GM19099 (cell line): ENCODE results near the gene CNTN5.

Experiments used
- POLR2A ChIP-seq: IDR thresholded peaks from 3 replicates; pipeline ENCODE4 v1.6.1; 2011; ENCODE audit warnings: low read depth; ENCODE audit not compliant: insufficient read length; ENCODE audit errors: extremely low read depth

CNTN5 gene

GRCh38 chr11:99987821-99988470, 967.2 kb downstream of the CNTN5 start:
- no peak for TF ChIP-seq POLR2A

- no peak for TF ChIP-seq POLR2A
These were observed 967.7 kb downstream of the CNTN5 start for GRCh38 chr11:99988471-99988837.

DNA sequence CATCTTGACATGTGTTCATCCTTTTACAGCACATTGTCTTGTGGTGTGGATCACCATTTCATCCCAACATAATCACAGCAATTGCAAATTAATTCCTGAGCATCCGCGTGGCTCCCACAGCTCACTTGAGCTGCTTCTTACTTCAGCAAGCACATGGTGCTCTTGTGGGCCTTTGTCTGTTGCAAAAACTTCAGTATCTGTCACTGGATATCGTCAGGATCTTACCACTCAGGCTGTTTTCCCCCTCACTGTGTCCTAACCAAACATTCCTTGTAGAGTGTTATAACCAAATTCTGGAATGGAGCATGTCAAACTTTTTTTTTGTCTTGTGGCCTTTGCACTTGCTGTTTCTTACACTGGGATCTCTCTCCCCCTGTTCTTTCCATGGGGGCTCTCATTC, 983.2 kb downstream of the CNTN5 start:
- no peak for TF ChIP-seq POLR2A

DNA sequence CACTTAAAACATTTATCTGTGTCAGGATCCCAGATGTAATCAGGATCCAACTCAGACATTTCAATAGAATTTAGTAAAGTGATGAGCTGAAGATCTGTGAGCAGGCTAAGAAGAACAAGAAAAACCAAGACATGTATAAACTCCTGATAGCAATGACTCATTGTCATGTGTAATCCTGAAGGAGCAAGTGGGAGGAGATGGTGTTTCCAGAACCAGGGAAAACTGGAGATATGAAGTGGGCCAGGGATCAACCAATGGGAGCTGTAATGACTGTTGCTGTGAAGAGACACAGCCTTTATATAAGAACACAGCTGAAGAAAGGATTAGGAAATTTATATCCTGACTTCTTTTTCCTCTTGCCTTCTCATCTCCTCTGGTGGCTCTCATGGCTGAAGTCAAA, 983.8 kb downstream of the CNTN5 start:
- no peak for TF ChIP-seq POLR2A

- no peak for TF ChIP-seq POLR2A
These were observed 987.7 kb downstream of the CNTN5 start for GRCh38 chr11:100008417-100008816.

GRCh38 chr11:100009728-100010127, 989.0 kb downstream of the CNTN5 start:
- no peak for TF ChIP-seq POLR2A

GRCh38 chr11:100010393-100010792, 989.6 kb downstream of the CNTN5 start:
- no peak for TF ChIP-seq POLR2A

DNA sequence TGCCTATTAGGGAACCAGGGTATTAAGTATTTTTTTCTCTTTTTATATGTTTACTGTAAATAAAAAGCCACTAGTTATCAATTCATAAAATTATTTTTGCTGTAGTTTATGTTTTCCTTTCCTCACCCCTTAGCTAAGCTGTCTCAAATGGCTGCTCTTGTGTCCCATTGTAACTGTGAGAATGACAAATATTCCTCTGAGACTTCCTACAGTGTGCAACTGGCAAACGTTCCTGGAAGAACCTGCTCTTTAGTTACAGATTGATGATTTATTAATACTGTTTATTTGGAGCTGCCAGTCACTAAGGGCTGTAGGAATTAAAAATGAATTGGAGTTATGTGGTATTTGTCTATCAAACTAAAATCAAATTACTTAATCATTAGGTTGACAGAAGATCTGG, 990.9 kb downstream of the CNTN5 start:
- no peak for TF ChIP-seq POLR2A

DNA sequence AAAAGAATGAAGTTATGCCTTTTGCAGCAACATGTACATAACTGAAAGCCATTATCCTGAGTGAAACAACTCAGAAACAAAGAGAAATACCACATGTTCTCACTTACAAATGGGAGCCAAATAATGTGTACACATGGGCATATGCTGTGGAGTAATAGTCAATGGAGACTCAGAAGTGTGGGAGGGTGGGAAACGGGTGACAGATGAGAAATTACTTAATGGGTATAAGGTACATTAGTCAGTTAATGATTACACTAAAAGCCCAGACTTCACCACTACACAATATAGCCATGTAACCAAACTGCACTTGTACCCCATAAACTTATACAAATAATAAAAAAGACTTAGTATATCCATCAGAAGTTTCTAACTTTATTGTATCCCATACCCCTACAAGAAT, 992.3 kb downstream of the CNTN5 start:
- no peak for TF ChIP-seq POLR2A

DNA sequence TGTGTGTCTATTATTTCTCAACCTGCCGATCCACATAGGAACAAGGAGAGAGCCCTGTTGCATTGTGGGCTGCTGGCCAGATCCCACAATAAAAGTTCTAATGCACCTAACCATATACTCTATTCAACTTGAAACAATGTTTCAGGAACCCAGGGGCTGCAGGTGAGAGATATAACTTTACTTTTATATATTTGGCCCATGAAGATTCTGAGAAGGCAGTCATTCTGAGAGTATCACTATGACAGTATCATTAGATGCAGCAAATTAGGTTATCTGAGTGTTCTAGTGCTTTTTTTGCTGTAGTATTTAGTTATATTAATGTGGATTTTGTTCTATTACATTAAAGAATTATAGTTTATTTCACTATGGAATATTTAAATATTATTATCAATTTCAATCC, 1011.2 kb downstream of the CNTN5 start:
- no peak for TF ChIP-seq POLR2A

DNA sequence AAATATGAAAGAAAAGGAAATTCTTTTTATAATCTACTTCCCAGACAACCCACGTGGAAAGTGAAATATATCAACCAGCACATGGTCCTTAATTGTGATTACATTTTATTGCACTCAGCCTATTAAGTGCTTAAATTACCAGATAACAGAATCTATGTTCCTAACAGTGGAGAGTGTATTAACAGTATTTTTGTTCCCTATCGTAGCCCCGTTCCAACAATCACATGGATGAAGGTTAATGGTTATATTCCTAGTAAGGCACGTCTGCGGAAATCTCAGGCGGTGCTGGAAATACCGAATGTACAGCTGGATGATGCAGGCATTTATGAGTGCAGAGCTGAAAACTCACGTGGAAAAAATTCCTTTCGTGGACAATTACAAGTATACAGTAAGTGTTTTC, 1040.3 kb downstream of the CNTN5 start:
- TF ChIP-seq POLR2A: no peak

DNA sequence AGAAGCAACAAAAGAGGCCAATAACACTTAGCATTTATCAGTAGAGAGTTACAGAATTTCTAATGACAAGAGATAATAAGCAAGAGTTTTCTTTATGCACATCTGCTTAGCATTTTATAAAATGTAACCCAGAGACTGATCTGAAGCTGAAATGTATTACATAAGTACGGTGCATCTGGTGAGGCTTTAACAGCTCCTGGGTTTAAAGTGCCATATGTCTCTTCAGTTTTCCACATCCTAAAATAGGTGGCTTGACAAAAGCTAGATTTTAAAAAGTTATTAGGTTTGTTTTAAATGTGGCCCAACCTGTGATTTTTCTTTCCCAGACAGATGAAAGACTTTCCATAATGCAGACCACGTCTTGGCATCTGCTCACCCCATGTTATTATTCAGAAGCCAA, 1045.7 kb downstream of the CNTN5 start:
- no peak for TF ChIP-seq POLR2A

GRCh38 chr11:100068116-100068515, 1047.4 kb downstream of the CNTN5 start:
- no peak for TF ChIP-seq POLR2A

DNA sequence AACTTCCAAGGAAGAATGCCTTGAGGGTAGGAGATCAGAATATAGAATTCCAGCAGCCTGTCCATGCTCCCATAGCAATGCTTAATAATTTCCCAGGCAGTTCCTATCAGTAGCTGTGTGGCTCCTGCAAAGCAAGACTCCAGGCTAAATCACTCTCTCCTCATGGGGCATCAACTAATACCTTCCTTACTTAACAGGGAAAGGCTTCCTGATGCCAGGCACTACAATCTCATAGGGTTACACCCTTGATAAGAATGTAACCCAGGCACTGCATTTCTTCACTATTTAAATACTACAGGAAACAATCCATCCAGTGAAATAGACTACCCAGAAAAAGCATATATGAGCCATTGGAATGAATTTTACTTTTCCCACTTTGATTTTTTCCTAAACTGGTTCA, 1051.4 kb downstream of the CNTN5 start:
- TF ChIP-seq POLR2A: no peak

- TF ChIP-seq POLR2A: no peak
These were observed 1059.6 kb downstream of the CNTN5 start for GRCh38 chr11:100080381-100080780.

- no peak for TF ChIP-seq POLR2A
These were observed 1060.1 kb downstream of the CNTN5 start for GRCh38 chr11:100080821-100081220.

GRCh38 chr11:100093698-100094097, 1072.9 kb downstream of the CNTN5 start:
- no peak for TF ChIP-seq POLR2A
